ENCODE results near the gene TEAD1. TPM values are rescaled to one million over a fixed set of nuclear protein-coding genes. Genes with fewer than 3 reads are reported as not detected.
A peak's percentile ranks its signal among the peaks of the same experiment; 100 is the strongest.

The TEAD1 gene
- total RNA-seq, 1 donor from 2014 or later, result 154 TPM

- no peak for DNase-seq (ENCODE audit: extremely low spot score, unreplicated experiment)
- Mint-ChIP-seq H3K9me3 (ENCODE audit: unreplicated experiment) (no peaks in the 10 kb centered on the region), H3K4me3 (ENCODE audit: unreplicated experiment) (no peak overlapping the region), H3K36me3 (ENCODE audit: unreplicated experiment) (peaks cover 2% of the 10 kb centered on the region), H3K4me1 (ENCODE audit: unreplicated experiment) (peaks cover 23% of the 10 kb centered on the region), H3K27ac (ENCODE audit: unreplicated experiment) (peak overlapping the region; percentile 53), H3K27me3 (ENCODE audit: unreplicated experiment) (no peaks in the 10 kb centered on the region)
- TF ChIP-seq CTCF (IDR thresholded peaks at IDR 0.05), result no peak
Measured at GRCh38 chr11:12854297-12854661, 180.1 kb downstream of the TEAD1 start.

GRCh38 chr11:12854829-12855228, 180.6 kb downstream of the TEAD1 start:
- Mint-ChIP-seq H3K9me3 (ENCODE audit: unreplicated experiment) (no peaks in the 10 kb centered on the region), H3K27me3 (ENCODE audit: unreplicated experiment) (no peaks in the 10 kb centered on the region), H3K36me3 (ENCODE audit: unreplicated experiment) (peaks cover 2% of the 10 kb centered on the region), H3K4me1 (ENCODE audit: unreplicated experiment) (peaks cover 21% of the 10 kb centered on the region), H3K27ac (ENCODE audit: unreplicated experiment) (no peak overlapping the region), H3K4me3 (ENCODE audit: unreplicated experiment) (no peak overlapping the region)
- TF ChIP-seq CTCF (IDR thresholded peaks at IDR 0.05), result no peak
- DNase-seq (ENCODE audit: extremely low spot score, unreplicated experiment), result no peak

- TF ChIP-seq CTCF (IDR thresholded peaks at IDR 0.05), result no peak
- no peak for DNase-seq (ENCODE audit: extremely low spot score, unreplicated experiment)
- H3K27ac Mint-ChIP-seq (ENCODE audit: unreplicated experiment), result peak overlapping the region; percentile 41
- peaks cover 3% of the 10 kb centered on the region for H3K36me3 Mint-ChIP-seq (ENCODE audit: unreplicated experiment)
- no peak overlapping the region for H3K4me3 Mint-ChIP-seq (ENCODE audit: unreplicated experiment)
- peaks cover 23% of the 10 kb centered on the region for H3K4me1 Mint-ChIP-seq (ENCODE audit: unreplicated experiment)
- H3K9me3 Mint-ChIP-seq (ENCODE audit: unreplicated experiment), result no peaks in the 10 kb centered on the region
- no peaks in the 10 kb centered on the region for H3K27me3 Mint-ChIP-seq (ENCODE audit: unreplicated experiment)
Measured at GRCh38 chr11:12856338-12856737, 182.1 kb downstream of the TEAD1 start.

DNA sequence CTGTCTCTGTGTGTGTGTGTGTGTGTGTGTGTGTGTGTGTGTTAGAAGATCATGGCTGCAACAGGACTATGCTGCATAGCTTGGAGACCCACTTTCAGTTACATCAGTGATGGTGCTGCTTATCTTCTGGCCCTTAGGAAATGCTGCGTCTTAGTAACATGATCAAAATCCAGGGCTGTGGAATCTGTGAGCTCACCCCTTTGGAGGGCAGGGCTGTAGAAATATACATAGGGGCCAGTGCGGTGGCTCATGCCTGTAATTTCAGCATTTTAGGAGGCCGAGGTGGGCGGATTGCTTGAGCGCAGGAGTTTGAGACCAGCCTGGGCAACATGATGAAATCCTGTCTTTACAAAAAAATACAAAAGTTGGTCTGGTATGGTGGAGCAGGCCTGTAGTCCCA, 183.4 kb downstream of the TEAD1 start:
- H3K36me3 Mint-ChIP-seq (ENCODE audit: unreplicated experiment), result peaks cover 3% of the 10 kb centered on the region
- no peak overlapping the region for H3K4me3 Mint-ChIP-seq (ENCODE audit: unreplicated experiment)
- H3K9me3 Mint-ChIP-seq (ENCODE audit: unreplicated experiment), result no peaks in the 10 kb centered on the region
- H3K4me1 Mint-ChIP-seq (ENCODE audit: unreplicated experiment), result peaks cover 27% of the 10 kb centered on the region
- TF ChIP-seq CTCF (IDR thresholded peaks at IDR 0.05), result no peak
- no peak for DNase-seq (ENCODE audit: extremely low spot score, unreplicated experiment)
- H3K27ac Mint-ChIP-seq (ENCODE audit: unreplicated experiment), result no peak overlapping the region
- no peaks in the 10 kb centered on the region for H3K27me3 Mint-ChIP-seq (ENCODE audit: unreplicated experiment)

- H3K27me3 Mint-ChIP-seq (ENCODE audit: unreplicated experiment), result no peaks in the 10 kb centered on the region
- DNase-seq (ENCODE audit: extremely low spot score, unreplicated experiment), result no peak
Measured at GRCh38 chr11:12859872-12860657, 185.8 kb downstream of the TEAD1 start.

More at GRCh38 chr11:12859872-12860657, 185.8 kb downstream of the TEAD1 start:
- no peak for TF ChIP-seq CTCF (IDR thresholded peaks at IDR 0.05)
- Mint-ChIP-seq H3K4me1 (ENCODE audit: unreplicated experiment) (peaks cover 34% of the 10 kb centered on the region), H3K4me3 (ENCODE audit: unreplicated experiment) (no peak overlapping the region), H3K9me3 (ENCODE audit: unreplicated experiment) (no peaks in the 10 kb centered on the region), H3K36me3 (ENCODE audit: unreplicated experiment) (peaks cover 10% of the 10 kb centered on the region), H3K27ac (ENCODE audit: unreplicated experiment) (peak overlapping the region; percentile 43)
